Suppressor macrophage (primary cell): Measurements from ENCODE around the gene SRCAP.

Experiments
- DNase-seq, 4 experiments: peaks; one replicate each; pipeline ENCODE4 v3.0.0-alpha.2; 2020 to 2022

Gene SRCAP

DNA sequence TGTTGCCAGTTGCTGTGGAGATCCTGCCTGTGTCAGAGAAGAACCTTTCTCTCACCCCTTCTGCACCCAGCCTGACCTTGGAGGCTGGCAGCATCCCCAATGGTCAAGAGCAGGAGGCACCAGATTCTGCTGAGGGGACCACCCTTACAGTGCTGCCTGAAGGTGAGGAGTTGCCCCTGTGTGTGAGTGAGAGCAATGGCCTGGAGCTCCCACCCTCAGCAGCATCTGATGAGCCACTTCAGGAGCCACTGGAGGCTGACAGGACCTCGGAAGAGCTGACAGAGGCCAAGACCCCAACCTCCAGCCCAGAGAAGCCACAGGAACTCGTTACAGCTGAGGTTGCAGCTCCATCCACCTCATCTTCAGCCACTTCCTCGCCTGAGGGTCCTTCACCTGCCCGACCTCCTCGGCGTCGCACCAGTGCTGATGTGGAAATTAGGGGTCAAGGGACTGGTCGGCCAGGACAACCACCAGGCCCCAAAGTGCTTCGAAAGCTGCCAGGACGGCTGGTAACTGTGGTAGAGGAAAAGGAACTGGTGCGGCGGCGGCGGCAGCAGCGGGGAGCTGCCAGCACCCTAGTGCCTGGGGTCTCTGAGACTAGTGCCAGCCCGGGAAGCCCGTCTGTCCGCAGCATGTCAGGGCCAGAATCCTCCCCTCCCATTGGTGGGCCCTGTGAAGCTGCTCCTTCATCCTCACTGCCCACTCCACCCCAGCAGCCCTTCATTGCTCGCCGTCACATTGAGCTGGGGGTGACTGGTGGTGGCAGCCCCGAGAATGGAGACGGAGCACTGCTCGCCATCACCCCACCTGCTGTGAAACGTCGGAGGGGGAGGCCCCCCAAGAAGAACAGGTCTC, 39.0 kb downstream of the SRCAP start:
- no peak for DNase-seq

DNA sequence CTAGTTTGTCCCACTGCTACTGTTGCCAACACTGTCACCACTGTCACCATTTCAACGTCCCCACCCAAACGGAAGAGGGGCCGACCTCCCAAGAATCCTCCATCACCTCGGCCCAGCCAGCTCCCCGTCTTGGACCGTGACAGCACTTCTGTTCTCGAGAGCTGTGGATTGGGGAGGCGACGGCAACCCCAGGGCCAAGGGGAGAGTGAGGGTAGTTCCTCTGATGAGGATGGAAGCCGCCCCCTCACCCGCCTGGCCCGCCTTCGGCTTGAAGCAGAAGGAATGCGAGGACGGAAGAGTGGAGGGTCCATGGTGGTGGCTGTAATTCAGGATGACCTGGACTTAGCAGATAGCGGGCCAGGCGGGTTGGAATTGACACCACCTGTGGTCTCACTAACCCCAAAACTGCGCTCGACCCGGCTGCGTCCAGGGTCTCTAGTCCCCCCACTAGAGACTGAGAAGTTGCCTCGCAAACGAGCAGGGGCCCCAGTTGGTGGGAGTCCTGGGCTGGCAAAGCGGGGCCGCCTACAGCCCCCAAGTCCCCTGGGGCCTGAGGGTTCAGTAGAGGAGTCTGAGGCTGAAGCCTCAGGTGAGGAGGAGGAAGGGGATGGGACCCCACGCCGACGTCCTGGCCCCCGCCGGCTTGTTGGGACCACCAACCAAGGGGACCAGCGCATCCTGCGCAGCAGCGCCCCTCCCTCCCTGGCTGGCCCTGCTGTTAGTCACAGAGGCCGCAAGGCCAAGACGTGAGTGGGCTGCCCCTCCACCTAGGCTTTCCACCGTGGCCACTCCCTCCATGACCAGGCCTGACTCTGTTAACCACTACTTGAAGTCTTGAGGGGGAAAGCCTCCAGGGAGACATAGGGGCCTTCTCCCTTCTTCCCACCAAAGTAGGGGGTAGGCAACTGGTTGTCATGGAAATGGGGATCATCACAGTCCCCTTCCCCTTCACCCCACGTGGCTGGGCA, 40.3 kb downstream of the SRCAP start:
- no peak for DNase-seq

DNA sequence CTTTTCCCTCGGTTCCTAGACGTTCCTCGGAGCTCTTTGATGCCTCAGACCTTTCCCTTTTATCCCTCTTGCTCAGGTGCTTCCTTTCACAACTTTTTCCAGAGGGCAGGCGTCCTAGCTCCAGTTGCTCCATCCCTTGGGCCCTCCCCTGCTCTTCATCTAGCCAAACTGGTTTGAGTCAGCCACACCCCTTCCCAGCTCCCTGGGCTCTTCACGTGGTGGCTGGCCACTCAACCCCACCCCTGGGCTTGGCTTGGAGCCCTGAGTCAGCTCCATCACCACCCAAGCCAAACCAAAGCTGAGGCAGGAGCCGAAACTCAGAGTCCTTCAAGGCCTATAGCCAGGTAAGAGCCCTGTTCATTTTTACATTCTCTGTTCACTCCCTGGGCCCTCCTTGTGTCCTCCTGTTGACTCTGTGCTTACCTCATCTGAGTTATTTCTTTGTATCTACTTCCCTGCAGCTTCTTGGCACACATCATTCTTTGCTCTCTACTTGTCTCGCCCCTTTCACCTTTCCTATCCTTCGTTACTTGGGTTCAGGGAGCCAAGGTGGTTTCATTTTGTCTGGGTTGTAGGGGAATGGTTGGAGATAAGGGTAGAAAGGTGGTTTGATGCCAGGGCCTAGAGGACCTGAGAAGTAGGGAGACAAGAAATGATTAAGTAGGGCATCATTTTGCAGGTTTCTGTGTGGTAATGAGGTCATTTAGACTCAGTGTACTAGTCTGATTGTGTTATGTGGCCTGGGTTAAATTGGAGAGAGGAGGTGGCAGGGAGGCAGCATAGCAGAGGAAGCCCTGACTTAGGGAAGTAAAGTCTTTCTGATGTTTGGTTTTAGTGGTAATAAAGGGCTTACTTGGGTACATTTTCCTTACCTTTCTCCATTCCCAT, 41.6 kb downstream of the SRCAP start:
- no peak for DNase-seq

DNA sequence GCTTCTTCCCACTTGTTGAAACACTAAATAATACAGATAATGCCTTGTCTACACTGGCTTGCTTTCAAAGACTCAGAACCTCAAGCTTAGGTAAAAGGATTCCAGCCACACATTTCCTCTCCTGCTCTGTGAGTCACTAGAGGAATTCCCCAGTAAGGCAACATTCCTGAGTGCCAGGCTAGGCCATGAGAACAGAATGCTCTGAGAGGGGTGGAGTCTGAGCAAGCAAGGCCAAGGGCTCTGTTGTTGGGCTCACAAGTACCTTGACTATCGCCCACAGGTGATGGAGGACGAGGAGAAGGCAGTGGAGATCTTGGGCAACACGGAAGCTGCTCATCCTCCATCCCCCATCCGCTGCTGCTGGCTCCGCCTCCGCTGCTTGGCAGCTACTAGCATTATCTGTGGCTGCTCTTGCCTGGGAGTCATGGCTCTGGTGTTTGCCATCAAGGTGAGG, 42.5 kb downstream of the SRCAP start:
- DNase-seq, result no peak

DNA sequence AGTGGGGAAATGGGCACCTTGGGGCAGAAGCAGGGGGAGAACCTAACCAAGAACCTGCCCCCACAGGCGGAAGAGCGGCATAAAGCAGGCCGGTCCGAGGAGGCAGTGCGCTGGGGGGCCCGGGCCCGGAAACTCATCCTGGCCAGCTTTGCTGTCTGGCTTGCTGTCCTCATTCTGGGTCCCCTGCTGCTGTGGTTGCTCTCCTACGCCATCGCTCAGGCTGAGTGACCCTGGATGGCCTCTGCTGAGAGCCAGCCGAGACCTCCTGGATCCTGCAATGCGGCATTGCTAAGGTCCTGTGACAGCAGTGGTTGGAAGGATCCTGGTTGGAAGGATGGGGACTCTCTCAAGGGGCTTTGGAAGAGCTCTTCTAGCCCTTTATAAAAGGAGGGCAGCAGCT, 44.7 kb downstream of the SRCAP start:
- DNase-seq, result no peak

DNA sequence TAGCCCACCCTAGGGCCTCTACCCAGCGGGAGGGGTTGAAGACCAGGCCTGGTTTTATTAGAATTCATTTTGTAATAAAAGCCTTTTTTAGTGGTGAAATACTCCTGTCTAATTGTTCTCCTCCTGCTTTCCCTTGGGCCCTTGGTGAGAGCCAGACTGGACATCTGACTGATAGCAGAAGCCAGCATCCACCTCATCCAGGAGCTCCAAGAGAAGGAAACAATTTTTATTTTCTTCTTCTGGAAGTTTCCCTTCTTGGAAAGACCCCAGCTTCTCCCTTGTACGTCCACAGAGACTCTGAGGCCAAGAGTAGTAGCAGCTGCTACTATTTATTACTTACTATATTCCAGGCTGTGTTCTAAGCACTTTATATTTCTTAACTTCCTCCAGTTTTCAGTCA, 45.2 kb downstream of the SRCAP start:
- DNase-seq, result no peak

DNA sequence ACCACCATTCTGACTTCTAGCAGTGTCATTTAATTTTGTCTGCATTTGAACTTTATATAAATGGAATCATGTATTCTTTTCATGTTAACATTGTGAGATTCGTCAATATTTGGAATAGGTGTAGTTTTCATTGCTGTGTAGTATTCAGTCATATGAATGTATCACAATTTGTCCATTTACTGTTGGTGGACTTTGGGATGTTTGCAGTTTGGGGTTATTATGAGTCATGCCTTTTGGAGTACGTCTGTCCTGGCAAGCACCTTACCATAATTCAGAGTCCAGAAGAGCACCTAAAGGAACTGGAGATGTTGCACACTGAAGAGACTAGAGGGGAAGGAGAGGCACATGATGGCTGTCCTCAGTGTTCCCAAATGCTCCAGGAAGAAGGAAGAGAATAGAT, 46.1 kb downstream of the SRCAP start:
- DNase-seq, result no peak

DNA sequence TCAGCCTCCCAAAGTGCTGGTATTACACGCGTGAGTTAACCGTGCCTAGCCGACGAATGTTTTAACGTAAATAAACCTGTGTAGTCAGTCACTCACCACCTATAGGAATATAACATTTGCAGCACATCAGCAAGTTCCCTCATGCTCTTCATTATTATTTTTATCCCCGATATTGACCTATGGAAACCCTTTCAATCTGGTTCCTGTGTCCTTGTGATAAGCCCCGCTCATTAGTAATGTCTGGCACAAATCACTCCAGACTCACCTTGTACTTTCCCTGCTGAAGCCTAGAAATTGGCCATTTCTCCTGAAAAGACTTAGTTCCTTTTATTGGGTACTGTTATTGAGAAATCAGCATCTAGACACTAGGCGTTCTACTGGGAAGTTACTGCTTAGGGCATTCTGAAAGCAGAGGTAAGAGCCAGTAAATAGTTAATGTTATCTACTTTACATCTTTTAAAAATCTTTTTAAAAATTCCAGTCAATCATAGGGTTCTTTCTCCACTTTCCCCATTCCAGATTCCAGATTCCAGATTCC, 47.7 kb downstream of the SRCAP start:
- peak; percentile 21 to 50 (median 30) for DNase-seq

DNA sequence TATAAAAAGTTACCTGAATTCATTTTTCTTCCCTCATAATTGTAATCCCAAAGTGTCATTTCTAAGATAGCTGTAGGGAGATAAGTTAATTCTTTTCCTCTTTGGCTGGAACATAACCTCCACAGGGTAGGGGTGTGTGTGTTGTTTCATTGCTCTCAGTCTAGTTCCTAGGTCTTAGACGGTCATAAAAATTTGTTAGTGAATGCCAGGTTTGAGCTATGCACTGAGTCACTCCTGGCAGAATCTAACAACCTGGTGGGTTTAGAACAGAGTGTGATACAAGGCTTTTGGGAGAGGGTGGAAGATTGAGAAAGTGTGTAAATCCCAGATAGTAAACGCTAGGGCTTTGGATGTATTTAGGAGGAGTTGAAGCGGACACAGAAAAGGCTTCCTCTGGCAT, 48.4 kb downstream of the SRCAP start:
- DNase-seq, result no peak

DNA sequence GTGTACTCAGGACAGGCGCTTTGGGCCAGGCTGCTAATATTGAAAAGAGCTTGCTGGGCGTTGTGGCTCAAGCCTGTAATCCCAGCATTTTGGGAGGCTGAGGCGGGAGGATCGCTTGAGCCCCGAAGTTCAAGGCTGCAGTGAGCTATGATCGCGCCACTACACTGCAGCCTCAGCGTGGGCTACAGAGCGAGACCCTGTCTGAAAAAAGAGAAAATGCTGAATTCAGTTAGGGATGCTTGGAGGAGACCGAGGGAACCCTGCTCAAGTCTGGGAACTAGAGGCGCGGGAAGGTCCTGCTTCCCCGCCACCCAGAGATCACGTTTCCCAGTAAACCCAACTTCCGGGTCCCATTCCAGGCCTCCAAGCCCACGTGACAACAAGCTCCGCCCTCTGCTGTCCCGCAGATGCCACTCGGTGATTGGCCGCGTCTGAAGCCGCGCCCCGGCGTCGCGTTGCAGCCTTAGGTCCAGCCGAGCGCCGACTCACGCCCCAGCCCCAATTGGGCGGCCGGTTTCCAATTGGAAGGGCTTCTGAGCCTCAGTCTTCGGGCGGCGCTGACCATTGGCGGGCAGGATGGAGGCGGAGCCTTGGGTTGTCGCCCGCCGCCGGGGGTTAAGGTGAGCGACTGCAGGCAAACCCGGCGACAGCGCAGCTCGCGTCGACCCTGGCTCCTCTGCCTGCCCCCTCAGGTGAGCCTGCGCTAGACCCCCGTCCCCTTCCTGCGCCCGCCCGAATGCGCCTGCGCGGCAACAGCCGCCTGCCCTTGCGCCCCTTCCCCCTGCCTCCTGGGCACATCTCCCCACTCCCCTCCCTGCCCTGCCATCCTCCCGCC, 49.0 kb downstream of the SRCAP start, which contains the start of gene PHKG2:
Gene PHKG2 (plus strand): TSS at position 627 of the 835 bp plus-strand sequence. CDS start 396 bp downstream, outside the sequence.
- DNase-seq, result peak; percentile 99 to 100 (median 100)

DNA sequence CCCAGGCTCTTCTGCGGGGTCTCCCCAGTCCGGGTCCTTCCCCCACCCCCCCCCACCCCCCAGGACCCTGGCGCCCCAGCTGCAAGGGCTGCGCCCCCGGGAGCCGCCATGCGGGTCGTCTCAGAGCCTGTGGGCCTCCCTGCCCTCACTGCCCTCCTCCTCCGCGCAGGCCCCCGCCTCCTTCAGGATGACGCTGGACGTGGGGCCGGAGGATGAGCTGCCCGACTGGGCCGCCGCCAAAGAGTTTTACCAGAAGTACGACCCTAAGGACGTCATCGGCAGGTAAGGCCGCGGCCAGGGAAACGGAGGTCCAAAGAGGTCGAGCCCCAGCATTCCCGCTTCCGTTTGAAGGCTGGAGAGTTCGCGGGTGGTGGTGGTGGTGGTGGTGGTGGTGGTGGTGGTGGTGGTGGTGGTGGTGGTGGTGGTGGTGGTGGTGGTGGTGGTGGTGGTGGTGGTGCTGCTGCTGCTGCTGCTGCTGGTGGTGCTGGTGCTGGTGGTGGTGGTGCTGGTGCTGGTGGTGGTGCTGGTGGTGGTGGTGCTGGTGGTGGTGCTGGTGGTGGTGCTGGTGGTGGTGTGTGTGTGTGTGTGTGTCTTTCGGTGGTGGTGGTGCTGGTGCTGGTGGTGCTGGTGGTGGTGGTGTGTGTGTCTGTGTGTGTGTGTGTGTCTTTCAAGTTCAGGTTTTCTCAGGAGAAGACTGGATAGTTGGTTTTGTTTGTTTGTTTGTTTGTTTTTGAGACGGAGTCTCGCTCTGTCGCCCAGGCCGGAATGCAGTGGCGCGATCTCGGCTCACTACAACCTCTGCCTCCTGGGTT, 49.9 kb downstream of the SRCAP start:
- peak; percentile 10 to 64 (median 50) for DNase-seq

DNA sequence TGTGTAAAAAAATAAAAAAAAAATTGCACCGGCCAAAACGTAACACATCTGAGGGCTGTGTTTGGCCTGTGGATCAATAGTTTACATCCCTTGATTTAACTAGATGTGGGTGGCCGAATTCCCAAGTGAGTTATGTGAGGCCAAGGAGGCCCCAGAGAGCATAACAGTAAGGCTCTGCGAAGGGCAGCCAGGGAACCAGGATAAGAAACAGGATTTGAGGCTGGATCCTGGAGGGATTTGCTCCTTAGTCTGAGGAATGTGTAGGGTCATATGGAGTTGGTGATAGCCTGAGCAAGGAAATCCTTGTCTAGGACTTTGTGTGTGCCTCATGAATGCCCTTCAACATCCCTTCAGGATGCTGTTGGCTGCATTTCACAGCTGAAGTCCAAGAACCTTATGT, 51.2 kb downstream of the SRCAP start:
- no peak for DNase-seq

DNA sequence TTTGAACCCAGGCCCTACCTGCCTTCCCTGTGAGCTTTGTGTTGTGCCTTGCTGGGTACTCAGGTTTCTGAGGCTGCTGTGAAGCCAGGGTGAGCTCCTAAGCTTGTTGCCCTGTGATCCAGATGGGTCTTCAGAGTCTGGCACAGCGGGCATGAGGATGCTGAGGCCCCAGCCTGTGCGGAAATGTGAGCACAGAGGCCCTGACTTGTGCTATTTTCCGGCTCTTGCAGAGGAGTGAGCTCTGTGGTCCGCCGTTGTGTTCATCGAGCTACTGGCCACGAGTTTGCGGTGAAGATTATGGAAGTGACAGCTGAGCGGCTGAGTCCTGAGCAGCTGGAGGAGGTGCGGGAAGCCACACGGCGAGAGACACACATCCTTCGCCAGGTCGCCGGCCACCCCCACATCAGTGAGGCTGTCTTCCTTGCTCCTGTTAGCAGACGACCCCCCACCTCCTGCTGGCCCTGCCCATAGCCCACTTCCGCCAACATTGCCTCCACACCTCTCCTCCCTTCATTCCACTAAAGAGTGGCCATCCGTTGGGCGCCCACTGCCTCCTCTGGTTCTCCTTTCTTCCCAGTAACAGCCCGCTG, 52.0 kb downstream of the SRCAP start:
- no peak for DNase-seq

DNA sequence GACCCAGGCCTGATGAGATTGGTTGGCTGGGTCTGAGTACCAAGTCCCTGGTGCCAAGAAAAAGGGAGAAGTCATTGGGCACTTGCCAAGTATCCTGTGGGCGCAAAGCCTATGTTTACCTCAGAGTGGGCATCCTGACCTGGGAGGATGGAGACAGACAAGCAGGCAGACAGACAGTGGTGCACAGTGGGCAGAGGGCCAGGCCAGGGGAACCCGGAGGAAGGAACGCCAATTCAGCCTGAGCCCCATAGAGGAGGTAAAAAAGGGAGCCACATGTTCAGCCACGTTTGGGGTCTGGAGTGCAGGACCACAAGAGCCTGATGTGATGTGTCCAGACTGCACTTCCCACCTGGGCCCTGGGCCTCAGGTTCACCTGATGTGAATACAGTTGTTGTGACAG, 54.6 kb downstream of the SRCAP start:
- DNase-seq, result no peak

DNA sequence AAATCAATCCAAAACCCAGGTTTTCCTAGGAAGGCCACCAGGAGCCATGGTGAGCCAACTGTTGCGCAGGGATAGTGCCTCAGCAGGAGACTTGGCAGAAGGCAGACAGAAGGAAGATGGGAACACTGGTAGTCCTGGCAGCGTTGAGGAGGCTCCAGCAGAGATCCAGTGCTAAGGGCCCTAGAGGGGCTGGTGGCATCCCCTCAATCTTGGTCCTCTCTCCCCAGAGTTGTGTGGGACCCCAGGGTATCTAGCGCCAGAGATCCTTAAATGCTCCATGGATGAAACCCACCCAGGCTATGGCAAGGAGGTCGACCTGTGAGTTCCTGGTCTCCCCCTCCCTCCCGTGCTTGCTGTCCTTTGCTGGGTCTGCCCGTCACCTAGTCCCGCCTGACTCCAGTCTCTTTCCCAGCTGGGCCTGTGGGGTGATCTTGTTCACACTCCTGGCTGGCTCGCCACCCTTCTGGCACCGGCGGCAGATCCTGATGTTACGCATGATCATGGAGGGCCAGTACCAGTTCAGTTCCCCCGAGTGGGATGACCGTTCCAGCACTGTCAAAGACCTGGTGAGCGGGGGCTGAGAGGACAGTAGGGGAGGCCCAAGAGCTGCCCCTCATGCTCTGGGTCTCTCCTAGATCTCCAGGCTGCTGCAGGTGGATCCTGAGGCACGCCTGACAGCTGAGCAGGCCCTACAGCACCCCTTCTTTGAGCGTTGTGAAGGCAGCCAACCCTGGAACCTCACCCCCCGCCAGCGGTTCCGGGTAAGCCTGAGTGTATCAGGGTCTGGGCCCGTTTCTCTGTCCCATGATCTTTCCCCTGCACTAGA, 57.2 kb downstream of the SRCAP start:
- no peak for DNase-seq

DNA sequence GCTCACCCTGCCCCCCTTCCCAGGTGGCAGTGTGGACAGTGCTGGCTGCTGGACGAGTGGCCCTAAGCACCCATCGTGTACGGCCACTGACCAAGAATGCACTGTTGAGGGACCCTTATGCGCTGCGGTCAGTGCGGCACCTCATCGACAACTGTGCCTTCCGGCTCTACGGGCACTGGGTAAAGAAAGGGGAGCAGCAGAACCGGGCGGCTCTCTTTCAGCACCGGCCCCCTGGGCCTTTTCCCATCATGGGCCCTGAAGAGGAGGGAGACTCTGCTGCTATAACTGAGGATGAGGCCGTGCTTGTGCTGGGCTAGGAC, 57.8 kb downstream of the SRCAP start:
- DNase-seq, result no peak

DNA sequence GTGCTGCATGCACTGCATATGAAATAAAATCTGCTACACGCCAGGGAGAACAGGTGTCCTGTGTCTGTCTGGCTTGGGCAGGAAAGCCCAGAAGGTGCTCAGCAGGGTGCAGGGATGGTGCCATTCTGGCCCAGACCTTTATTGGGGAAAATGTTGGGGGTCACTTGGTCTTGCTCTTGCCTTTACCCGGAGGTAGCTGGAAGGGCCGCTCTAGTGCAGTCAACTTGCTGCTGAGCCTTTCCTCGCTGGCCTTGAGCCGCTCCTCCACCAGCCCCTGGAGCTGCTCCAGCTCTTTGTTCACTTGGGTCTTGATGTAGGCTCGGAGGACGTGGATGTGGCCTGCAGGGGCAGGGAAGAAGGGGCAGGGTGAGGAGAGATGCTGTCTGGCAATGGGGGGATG, 58.3 kb downstream of the SRCAP start:
- no peak for DNase-seq

DNA sequence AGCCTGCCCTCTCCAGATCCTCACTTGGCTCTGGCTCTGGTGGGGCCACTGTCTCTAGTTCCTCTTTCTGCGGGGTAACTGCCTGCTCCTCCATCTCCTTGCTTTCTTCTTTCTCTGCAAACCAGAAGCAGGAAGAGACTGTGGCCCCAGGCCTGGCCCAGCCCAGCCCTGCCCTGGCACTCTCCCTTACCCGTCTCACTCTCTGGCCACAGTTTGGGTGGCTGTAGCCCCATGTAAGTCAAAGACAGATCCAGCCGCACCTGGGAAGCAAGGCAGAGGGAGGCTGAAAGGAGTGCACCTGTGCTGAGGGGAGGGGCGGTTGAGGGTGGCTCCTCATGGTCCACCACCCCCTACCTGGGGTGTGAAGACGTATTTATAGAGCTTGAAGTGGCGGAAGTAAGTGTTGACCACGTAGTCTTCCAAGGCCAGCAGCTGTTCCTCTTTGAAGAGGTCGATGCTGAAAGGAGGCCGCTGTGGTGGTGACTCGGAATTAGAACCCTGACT, 60.1 kb downstream of the SRCAP start:
- DNase-seq, result peak; percentile 48 to 78 (median 74)
